Activated naive CD4-positive, alpha-beta T cell treated with anti-CD3 and anti-CD28 coated beads for 36 hours (primary cell): ENCODE data around the gene NR2F2. TPM values are rescaled to one million over a fixed set of nuclear protein-coding genes. Genes with fewer than 3 reads are reported as not detected.
A peak's percentile ranks its signal among the peaks of the same experiment; 100 is the strongest.

Experiments used
- CTCF ChIA-PET: fragments of 350-600 bp; sonication (Branson Sonifier 250); formaldehyde crosslinking; loops from one replicate; lab custom pipeline; 2021; ENCODE audit warnings: antibody characterized with exemption; lab: Charles Lee
- DNase-seq: peaks from one replicate; pipeline ENCODE4 v3.0.0-alpha.2; 2020
- H3K27ac Mint-ChIP-seq: one replicate; pipeline ENCODE4 v1.8.0; 2021; ENCODE audit warnings: mild to moderate bottlenecking, mixed read lengths
- H3K27me3 Mint-ChIP-seq: one replicate; pipeline ENCODE4 v1.8.0; 2021; ENCODE audit warnings: low read depth, mixed read lengths
- H3K36me3 Mint-ChIP-seq: one replicate; pipeline ENCODE4 v1.8.0; 2021; ENCODE audit warnings: low read depth, mixed read lengths
- H3K4me1 Mint-ChIP-seq: one replicate; pipeline ENCODE4 v1.8.0; 2021; ENCODE audit warnings: low read depth, mixed read lengths
- H3K4me3 Mint-ChIP-seq: one replicate; pipeline ENCODE4 v1.8.0; 2021; ENCODE audit warnings: mild to moderate bottlenecking, moderate library complexity, mixed read lengths
- H3K9me3 Mint-ChIP-seq: one replicate; pipeline ENCODE4 v1.8.0; 2021; ENCODE audit warnings: mixed read lengths
- intact Hi-C: fragments of 100-400 bp; cut with micrococcal nuclease; formaldehyde crosslinking; loops from one replicate; pipeline ENCODE4 v1.15.1; 2023
- total RNA-seq, 2 experiments: library from RNA; stranded (reverse); gene quantifications; one replicate each; pipeline ENCODE4 v1.2.3, GENCODE V29; 2021

The NR2F2 gene
- not detected for total RNA-seq

DNA sequence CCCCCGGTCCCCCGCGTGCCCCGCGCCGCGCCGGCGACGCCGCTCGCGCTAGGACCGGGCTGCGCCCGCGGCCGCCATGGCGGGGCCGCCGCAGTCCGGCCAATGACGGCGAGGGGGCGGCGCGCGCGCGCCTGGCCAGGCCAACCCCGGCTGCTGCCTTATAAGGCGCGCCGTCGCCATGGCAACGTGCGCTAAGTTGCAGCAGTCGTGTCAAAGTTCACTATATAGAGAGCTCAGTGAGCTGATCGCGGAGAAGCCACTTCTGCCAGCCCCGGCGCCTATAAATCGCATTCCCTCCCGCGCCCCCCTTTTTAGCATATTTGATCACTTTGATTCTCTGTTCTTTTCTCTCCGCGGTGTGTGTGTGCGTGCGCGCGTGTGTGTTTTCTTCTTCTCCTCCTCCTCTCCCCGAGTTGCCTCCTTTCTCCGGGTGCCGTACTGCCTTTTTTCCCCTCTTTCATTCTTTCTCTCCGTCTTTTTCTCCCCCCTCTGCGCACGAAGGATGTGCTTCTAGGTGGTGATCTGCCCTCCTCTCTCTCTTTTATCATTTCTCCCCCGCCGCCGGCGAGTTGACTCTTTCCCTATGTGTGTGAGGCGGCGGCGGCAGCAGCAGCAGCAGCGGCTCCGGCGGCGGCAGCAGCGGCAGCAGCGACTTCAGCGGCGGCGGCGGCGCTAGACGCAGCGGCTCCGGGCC is at the start of gene NR2F2:
Gene NR2F2 (plus strand): TSS at position 251 of the 694 bp plus-strand sequence. CDS start 1,406 bp downstream, outside the sequence.
- H3K27ac Mint-ChIP-seq: no peak within 1 kb of the TSS
- H3K27me3 Mint-ChIP-seq: peaks cover 79% of the 10 kb centered on the region
- peak within 1 kb of the TSS; percentile 77 for H3K4me3 Mint-ChIP-seq
- H3K36me3 Mint-ChIP-seq: peaks cover 3% of the 10 kb centered on the region
- H3K9me3 Mint-ChIP-seq: no peaks in the 10 kb centered on the region
- peak; percentile 66 for DNase-seq
- intact Hi-C loops: loop anchor here (2.0 kb wide), 1 partner anchor 26 kb away; no protein-coding TSS in a partner anchor
- H3K4me1 Mint-ChIP-seq: peaks cover 28% of the 10 kb centered on the region
- CTCF ChIA-PET: interaction anchor here (0.5 kb wide), 1 partner anchor 1010 kb away, joined by 3 read pairs; no protein-coding TSS in a partner anchor

DNA sequence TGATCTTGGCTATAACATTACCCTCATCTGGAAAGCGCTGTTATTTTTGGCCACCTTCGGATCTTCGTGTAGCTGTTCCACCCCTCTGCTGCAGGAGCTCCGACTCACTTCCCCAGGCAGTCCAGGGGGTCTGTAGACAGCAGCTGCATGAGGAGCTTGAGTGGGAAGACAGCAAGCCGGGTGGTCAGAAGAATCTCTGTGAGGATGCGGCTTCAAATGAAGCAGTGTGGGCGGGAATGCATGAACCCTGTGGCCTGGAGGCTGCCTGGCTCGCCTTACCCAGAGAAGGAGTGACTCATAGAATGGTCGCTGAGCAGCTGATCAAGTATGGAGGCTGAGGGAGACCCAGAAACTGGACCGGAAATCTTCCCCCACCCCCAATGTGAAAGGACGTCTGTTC is 45.2 kb upstream of the NR2F2 start:
- no peak overlapping the region for H3K4me3 Mint-ChIP-seq
- intact Hi-C loops: no loop called here
- DNase-seq: no peak
- H3K27ac Mint-ChIP-seq: no peak overlapping the region
- CTCF ChIA-PET: no interaction called here
- peaks cover 28% of the 10 kb centered on the region for H3K27me3 Mint-ChIP-seq
- no peaks in the 10 kb centered on the region for H3K9me3 Mint-ChIP-seq
- H3K4me1 Mint-ChIP-seq: no peaks in the 10 kb centered on the region
- H3K36me3 Mint-ChIP-seq: no peaks in the 10 kb centered on the region

DNA sequence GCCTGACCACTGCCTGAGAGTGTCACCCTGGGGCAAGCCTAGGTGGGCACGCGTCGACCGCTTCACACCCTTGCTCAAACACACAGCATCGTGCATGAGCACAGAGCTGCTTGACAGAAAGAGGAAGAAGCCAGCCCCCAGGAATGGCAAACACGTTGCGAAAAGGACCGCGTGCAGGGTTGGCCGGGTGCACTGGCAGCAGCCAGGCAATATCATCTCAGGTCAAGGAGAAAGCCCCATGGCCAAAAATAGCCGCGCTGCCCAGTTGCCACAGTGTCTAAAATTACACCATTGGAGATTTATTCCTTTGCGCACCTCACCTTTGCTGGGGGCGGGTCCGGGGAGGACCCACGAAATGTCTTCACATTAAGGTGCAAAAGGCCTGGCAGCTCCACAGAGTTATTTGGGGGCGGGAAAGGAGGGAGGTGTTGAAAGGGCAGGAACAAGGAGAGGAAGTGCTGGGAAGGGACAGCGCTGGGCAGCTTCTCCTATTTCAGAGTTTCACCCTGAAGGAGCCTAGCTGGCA is 44.7 kb upstream of the NR2F2 start:
- H3K4me3 Mint-ChIP-seq: no peak overlapping the region
- H3K27me3 Mint-ChIP-seq: peaks cover 31% of the 10 kb centered on the region
- no peaks in the 10 kb centered on the region for H3K9me3 Mint-ChIP-seq
- no peak overlapping the region for H3K27ac Mint-ChIP-seq
- no peaks in the 10 kb centered on the region for H3K36me3 Mint-ChIP-seq
- DNase-seq: no peak
- CTCF ChIA-PET: no interaction called here
- H3K4me1 Mint-ChIP-seq: no peaks in the 10 kb centered on the region
- intact Hi-C loops: no loop called here

DNA sequence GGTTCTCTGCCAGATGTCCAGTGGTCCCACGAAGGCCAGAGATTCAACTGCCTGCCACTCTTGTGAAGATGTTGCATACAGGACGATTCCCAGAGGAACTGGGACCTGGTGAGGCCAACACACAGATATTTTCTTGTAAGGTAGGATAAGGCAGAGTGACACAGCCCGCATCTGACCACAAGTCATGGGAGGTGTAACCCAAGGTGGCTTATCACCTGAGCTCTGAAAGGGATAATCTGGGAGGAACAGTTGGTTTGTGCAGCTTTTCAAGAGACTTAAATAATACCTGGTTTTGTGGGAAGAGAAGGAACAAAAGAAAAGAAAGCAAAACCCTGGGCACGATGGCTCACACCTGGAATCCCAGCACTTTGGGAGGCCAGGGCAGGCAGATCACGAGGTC is 39.8 kb upstream of the NR2F2 start:
- DNase-seq: no peak
- Mint-ChIP-seq H3K4me1 (no peaks in the 10 kb centered on the region), H3K27ac (no peak overlapping the region), H3K27me3 (peaks cover 28% of the 10 kb centered on the region), H3K36me3 (no peaks in the 10 kb centered on the region), H3K9me3 (no peaks in the 10 kb centered on the region), H3K4me3 (no peak overlapping the region)
- intact Hi-C loops: no loop called here
- CTCF ChIA-PET: no interaction called here

DNA sequence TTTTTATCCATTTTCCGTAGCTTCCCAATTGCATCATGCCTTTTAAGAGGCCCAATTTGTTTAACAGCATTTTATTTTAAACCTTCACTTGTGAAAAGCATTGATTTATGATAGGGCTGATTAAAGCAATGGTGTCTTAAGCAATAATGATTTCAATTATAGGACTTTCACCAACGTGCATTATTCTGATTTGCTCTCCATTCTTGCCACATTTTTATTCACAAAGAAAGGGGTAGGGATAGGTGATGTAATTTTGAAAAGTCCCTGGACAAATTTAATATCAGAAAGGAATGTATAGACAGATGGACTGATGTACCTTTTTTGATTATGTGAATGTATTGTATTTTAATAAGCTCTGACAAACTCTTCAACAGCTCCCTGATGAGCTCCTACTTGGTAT is 37.9 kb upstream of the NR2F2 start:
- H3K9me3 Mint-ChIP-seq: peaks cover 2% of the 10 kb centered on the region
- no peak overlapping the region for H3K27ac Mint-ChIP-seq
- DNase-seq: no peak
- no peaks in the 10 kb centered on the region for H3K36me3 Mint-ChIP-seq
- H3K4me1 Mint-ChIP-seq: no peaks in the 10 kb centered on the region
- CTCF ChIA-PET: no interaction called here
- peaks cover 29% of the 10 kb centered on the region for H3K27me3 Mint-ChIP-seq
- H3K4me3 Mint-ChIP-seq: no peak overlapping the region
- intact Hi-C loops: no loop called here

DNA sequence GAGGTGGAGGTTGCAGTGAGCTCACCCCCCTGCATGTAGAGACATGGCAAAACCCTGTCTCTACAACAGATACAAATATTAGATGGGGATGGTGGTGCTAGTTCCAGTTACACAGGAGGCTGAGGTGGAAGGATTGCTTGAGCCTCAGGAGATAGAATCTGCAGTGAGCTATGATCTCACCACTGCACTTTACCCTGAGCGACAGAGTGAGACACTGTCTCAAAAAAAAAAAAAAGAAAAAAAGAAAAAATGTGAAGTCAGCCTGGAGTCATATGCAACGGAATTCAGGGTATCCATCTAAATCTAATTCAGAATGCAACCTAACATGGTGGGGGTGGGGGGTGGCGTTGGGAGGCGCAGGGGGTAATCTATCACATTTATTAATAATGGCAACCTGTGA is 37.1 kb upstream of the NR2F2 start:
- H3K4me1 Mint-ChIP-seq: no peaks in the 10 kb centered on the region
- CTCF ChIA-PET: no interaction called here
- H3K36me3 Mint-ChIP-seq: no peaks in the 10 kb centered on the region
- H3K27ac Mint-ChIP-seq: no peak overlapping the region
- DNase-seq: no peak
- H3K4me3 Mint-ChIP-seq: no peak overlapping the region
- intact Hi-C loops: no loop called here
- H3K27me3 Mint-ChIP-seq: peaks cover 26% of the 10 kb centered on the region
- H3K9me3 Mint-ChIP-seq: peaks cover 8% of the 10 kb centered on the region

DNA sequence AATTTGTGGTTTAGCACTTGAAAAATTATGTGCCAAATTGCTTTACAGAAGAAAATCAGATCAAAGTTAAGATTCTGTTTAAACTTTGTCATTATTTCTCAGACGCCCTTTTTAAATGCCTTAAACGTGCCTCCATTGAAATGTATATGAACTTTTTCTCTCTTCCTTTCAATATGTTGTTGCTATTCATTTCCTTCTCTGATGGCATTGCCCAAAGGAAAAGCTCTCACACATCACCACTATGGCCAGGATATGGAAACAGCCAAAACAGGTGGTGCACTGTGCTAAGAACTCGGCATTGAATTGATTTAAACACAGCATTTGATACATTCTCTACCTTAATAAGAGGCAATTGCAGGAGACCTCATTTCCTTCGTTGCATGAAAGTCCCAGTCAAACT is 35.7 kb upstream of the NR2F2 start:
- Mint-ChIP-seq H3K4me3 (no peak overlapping the region), H3K36me3 (no peaks in the 10 kb centered on the region), H3K4me1 (no peaks in the 10 kb centered on the region), H3K27ac (no peak overlapping the region), H3K9me3 (peaks cover 11% of the 10 kb centered on the region), H3K27me3 (peaks cover 26% of the 10 kb centered on the region)
- intact Hi-C loops: no loop called here
- CTCF ChIA-PET: no interaction called here
- no peak for DNase-seq

DNA sequence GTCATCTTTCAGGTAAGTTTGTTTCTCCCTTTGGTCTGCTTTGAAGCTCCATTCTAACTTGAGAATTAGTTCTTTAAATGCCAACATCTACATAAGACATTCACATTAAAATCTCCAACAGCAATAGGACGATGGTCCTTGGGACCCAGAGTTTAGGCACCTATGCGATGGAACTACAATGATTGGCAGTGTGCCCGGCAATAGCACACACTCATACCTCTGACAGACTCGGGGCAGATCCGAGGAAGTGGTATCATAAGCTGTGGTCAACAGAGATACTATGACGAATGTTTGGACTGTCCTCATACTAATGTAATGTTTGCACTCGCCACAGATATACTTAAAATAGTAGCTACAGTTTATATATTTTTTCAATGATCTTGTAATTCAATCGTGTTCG is 34.2 kb upstream of the NR2F2 start:
- Mint-ChIP-seq H3K27ac (no peak overlapping the region), H3K4me1 (no peaks in the 10 kb centered on the region), H3K36me3 (no peaks in the 10 kb centered on the region), H3K4me3 (no peak overlapping the region), H3K27me3 (peaks cover 28% of the 10 kb centered on the region), H3K9me3 (peaks cover 11% of the 10 kb centered on the region)
- no peak for DNase-seq
- CTCF ChIA-PET: interaction anchor here (0.6 to 0.7 kb wide), 2 partner anchors 817 to 1053 kb away, joined by 3 read pairs; no protein-coding TSS in a partner anchor
- intact Hi-C loops: no loop called here

DNA sequence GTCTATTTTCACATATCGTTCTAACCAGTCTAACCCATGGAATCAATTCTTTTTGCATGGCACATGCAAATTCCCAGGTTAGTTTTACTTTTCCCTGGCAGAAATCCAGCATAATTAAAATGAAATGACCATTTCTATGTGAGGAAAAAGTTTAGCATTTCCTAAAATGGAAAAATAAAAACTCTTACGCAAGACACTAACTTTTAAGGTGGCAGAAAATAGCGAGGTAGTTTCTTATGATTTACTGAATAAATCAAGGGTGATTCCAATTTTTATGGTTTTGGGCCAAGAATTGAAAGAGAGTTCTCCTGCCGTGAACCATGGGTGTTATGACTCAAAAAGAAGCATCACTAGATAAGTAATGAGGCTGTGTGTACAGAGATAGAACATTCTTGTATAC is 32.7 kb upstream of the NR2F2 start:
- no peaks in the 10 kb centered on the region for H3K36me3 Mint-ChIP-seq
- H3K4me3 Mint-ChIP-seq: no peak overlapping the region
- no peak overlapping the region for H3K27ac Mint-ChIP-seq
- DNase-seq: no peak
- intact Hi-C loops: no loop called here
- H3K27me3 Mint-ChIP-seq: peaks cover 24% of the 10 kb centered on the region
- CTCF ChIA-PET: no interaction called here
- H3K4me1 Mint-ChIP-seq: no peaks in the 10 kb centered on the region
- peaks cover 11% of the 10 kb centered on the region for H3K9me3 Mint-ChIP-seq

DNA sequence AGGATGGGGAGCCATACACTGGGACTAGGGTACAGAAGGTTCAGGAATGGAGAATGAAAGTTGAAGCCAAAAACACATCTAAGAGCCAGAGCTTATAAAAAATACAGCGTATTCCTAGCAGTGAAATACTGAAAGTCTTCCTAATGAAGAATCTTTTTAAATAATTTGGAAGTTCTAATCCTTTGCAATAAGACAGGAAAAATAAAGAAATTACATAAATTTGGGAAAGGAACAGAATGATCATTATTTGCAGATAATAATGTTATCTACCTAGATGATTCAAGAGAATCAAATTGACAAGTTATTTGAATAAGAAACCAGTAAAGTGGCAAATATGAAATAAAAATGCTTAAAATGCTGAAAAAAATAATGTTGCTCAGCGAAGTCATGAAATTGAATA is 32.3 kb upstream of the NR2F2 start:
- H3K27me3 Mint-ChIP-seq: peaks cover 23% of the 10 kb centered on the region
- intact Hi-C loops: no loop called here
- peaks cover 11% of the 10 kb centered on the region for H3K9me3 Mint-ChIP-seq
- no peaks in the 10 kb centered on the region for H3K4me1 Mint-ChIP-seq
- H3K27ac Mint-ChIP-seq: no peak overlapping the region
- no peaks in the 10 kb centered on the region for H3K36me3 Mint-ChIP-seq
- no peak overlapping the region for H3K4me3 Mint-ChIP-seq
- CTCF ChIA-PET: no interaction called here
- DNase-seq: no peak

DNA sequence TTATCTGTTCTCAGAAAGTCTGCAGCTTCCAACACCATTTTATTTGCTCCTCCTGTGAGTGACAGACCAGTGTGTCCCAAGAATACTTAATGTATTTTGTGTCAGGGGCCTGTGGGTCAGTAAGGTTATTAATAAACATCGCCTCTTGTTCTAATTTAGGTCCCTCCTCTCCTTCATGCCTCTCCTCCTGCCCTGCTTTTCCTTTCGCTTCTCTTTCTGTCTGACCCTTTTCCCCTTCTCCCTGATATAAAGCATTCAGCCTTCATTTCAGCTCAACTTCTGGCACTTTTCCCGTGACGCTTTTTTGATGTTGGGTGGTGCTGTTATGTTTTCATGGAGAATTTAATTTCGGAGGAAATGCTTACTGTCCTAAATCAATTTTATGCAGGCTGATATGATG is 29.7 kb upstream of the NR2F2 start:
- intact Hi-C loops: no loop called here

DNA sequence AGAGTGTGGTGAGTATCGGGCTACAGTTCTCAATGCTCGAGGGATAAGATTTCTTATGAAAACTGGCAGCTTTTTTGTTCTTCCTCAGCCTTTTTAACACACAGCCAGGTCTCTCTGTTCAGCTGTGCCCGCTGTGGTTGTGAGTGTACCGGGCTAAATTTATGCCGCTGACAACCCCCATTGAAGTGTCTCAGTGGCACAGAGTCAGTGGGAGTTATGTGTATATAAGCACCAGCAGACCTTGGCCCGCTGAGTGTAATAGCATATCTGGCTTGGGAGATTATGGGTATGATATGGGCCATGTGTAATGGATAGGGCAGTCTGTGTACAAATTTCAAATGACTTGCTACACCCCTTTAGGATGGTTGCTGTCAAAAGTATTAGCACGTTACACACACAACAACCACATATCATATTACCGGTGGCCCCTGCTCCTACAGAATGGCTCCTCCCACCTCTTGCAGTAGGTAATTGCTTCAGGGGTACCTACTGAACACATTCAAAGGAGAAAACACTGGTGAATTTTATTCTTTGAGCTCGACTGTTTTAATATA is 26.9 kb upstream of the NR2F2 start:
- intact Hi-C loops: no loop called here
- peaks cover 19% of the 10 kb centered on the region for H3K27me3 Mint-ChIP-seq
- H3K36me3 Mint-ChIP-seq: no peaks in the 10 kb centered on the region
- CTCF ChIA-PET: no interaction called here
- no peak for DNase-seq
- no peak overlapping the region for H3K4me3 Mint-ChIP-seq
- H3K4me1 Mint-ChIP-seq: no peaks in the 10 kb centered on the region
- H3K27ac Mint-ChIP-seq: no peak overlapping the region
- H3K9me3 Mint-ChIP-seq: peaks cover 2% of the 10 kb centered on the region

More for the DNA sequence above, 29.7 kb upstream of the NR2F2 start:
- no peak for DNase-seq
- Mint-ChIP-seq H3K9me3 (peaks cover 11% of the 10 kb centered on the region), H3K27me3 (peaks cover 19% of the 10 kb centered on the region), H3K4me3 (no peak overlapping the region), H3K36me3 (no peaks in the 10 kb centered on the region), H3K27ac (no peak overlapping the region), H3K4me1 (no peaks in the 10 kb centered on the region)
- CTCF ChIA-PET: no interaction called here

DNA sequence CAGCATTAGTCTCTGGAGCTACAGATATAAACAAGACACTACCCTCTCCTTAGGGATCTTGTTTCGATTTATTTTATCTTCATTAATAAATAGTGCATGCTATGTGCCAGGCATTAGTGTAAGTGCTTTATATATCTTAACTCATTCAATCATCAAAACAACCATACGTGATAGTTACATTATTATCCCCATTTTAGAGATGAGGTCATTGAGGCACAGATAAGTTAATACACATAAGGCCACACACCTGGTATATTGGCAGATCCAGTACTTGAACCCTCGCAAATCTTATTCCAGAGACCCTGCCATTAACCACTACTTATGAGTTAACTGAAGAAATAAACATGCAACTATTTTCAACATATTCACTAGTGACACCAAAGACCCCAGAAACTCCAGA is 25.7 kb upstream of the NR2F2 start:
- no peak overlapping the region for H3K27ac Mint-ChIP-seq
- no peak for DNase-seq
- intact Hi-C loops: no loop called here
- no peaks in the 10 kb centered on the region for H3K4me1 Mint-ChIP-seq
- no peaks in the 10 kb centered on the region for H3K36me3 Mint-ChIP-seq
- CTCF ChIA-PET: no interaction called here
- H3K4me3 Mint-ChIP-seq: no peak overlapping the region
- no peaks in the 10 kb centered on the region for H3K9me3 Mint-ChIP-seq
- H3K27me3 Mint-ChIP-seq: peaks cover 22% of the 10 kb centered on the region
